HG03280 (cell line): ENCODE measurements around the gene LIFR.
"Not testable (repeated sequence)": the region's sequence is repeated elsewhere in the genome, so short reads cannot be mapped to it uniquely, and the experiment has no call there.

Source experiments
- ATAC-seq: cut with Tn5 transposase; IDR thresholded peaks from one replicate; pipeline ENCODE4 v1.9.1; 2021; ENCODE audit warnings: mild to moderate bottlenecking, moderate library complexity; ENCODE audit not compliant: unreplicated experiment

Gene LIFR

DNA sequence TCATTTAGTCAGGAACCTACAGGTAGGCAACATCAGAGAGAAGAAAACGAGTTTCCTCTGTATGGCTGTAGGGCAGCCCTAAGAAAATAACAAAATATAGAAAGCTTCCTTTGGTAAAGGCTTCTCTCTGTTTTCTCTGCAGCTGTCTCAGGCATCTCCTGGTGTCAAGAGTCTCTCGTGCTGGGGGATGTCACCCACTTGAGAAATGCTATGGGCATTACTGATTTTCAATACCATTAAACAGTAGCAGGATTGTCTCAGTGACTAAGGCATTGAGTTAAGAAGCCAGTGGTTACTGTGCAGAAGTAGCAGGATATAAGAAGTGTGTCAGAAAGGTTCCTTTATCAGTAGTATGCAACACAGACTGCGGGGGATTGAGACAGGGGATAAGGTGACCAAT, 32.4 kb downstream of the LIFR start:
- no peak for ATAC-seq

DNA sequence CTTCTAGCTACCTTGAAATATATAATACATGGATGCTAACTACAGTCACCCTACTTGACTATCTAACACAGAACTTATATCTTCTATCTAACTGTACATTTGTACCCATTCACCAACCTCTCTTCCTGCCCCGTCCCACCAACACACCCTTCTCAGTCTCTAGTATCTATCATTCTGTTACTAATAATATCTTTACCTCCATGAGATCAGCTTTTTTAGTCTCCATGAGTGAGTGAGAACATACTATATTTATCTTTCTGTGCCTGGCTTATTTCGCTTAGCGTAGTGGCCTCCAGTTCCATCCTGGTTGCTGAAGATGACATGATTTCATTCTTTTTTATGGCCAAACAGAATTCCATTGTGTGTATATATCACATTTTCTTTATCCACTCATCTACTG, 37.0 kb downstream of the LIFR start:
- no peak for ATAC-seq

DNA sequence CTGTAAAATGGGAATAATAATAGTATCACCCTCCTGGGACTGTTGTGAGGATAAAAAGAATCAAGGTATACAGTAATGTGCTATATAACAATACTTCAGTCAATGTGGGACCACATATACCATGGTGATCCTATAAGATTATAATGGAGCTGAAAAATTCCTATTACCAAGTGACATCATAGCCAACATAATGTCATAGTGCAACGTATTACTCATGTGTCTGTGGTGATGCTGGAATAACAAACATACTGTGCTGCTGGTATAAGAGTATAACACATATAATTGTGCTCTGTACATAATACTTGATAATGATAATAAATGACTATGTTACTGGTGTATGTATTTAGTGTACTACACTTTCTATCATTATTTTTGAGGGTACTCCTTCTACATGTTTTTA, 38.1 kb downstream of the LIFR start:
- ATAC-seq = no peak

DNA sequence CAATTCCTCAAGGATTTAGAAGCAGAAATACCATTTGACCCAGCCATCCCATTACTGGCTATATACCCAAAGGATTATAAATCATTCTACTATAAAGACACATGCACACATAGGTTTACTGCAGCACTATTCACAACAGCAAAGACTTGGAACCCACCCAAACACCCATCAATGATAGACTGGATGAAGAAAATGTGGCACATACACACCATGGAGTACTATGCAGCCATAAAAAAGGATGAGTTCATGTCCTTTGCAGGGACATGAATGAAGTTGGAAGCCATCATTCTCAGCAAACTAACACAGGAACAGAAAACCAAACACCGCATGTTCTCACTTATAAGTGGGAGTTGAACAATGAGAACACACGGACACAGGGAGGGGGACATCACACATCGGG, 39.8 kb downstream of the LIFR start:
- not testable (repeated sequence) for ATAC-seq

DNA sequence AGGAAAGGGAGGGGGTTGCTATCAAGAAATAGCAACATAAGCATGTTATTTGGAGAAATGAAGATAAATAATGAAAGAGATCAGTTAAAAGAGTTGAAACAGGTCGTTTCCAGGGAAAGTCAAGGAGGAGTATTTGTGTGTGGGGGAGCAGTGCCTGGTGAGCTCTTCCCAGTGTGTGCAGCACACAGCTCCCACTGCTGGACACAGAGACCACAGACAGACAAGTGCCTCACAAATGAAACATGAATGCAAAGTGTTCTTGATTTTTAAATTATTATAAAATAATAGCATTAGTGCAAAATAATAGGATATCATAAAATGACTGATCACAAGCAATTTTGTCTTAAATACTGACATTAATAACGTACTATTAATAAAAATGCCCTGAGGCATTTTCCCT, 40.8 kb downstream of the LIFR start:
- no peak for ATAC-seq

DNA sequence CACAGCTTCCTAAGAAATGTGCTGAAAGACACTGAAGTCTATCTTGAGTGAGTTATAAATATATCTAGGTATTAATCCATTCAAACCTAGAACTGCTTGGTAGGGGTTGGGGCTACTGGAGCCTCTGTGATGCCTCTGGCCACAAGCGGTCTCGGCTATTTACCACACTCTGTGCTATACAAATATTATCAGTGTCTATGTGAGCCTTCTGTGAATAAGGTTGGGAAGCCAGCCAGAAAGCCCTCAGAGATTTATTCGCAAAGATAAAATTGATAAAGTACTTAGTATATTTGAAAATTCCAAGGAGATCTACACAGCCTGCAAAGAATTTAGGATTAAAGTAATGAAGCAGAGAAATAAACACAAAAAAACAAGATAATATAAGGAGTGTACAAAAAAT, 41.4 kb downstream of the LIFR start:
- ATAC-seq = no peak

DNA sequence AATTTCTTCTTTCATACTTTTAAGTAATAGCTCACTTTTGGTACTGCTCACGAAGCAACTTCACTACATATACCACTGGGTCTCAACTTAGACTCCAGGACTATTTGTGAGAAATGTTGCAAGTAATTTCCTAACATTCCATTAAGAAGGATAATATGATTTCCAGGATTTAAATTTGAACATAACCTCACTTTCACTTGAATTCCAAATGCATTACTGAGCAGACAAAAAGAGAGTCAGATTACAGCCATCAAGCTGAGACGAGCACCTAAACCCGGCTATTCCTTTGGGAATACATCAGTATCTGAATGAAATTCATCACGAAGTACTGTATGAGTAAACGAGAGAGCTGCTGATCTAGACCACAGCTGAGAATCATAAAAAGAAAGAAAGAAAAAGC, 47.3 kb downstream of the LIFR start:
- ATAC-seq = no peak

DNA sequence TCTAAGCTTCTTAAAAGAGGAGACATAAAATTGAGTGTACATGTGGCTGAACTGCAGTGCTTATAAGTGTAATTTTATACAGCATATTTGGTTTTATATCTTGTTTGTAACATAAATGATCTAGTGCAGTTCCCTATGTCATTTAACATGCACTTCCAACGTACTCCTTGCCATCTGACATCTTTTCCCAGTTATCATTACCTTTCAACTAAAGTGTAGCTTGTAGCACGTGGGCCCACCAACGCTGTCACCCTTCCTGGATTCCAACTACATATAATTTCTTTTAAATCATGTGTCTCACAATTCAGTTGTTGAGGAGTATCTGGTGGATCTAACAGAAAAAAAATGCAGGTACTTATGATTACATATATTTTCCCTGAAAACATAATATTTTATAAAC, 50.1 kb downstream of the LIFR start:
- no peak for ATAC-seq

DNA sequence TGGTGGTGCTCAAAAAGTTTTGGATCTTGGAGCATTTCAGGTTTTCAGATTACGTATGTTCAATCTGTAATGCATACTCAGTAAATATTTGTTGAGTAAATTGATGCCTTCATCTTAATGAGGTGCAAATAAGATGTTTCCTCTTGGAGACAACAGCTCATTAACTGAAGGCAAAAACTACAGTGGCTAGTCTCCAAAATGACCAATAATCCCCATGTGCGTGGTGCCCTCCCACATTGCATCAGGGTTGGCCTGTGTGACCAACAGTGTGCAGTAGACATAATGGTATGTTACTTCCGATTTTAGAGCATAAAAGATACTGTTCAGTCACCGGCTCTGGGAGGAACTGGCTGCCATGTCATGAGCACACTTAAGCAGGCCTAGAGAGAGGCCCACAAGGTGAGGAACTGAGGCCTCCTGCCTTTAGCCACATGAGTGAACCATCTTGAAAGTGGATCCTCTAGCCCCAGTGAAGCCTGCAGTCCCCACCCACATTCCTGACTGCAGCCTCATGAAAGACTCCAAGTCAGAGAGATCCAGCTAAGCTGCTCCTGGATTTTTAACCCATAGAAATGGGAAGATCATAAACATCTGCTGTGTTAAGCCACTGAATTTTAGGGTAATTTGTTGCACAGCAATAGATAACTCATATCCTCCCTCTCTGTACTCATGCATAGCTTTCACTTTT, 55.7 kb downstream of the LIFR start:
- no peak for ATAC-seq

DNA sequence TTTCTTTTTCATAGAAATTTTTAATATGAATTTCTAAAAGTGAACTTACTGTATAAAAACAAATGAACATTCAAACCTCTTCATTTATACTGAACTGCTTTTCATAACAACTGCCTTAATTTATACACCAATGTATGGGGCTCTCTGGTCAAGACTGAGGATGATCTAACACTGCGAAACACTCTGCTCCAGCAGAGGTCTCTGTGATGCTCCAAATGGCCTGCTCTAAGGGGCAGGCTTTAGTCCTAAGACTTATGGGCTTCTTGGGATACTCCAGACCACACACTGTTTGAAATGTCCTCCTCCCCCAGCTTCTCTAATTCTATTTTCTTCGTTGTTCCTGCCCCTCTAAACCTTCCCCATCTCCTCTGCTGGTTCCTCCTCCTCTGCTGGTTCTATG, 58.5 kb downstream of the LIFR start:
- ATAC-seq = no peak

DNA sequence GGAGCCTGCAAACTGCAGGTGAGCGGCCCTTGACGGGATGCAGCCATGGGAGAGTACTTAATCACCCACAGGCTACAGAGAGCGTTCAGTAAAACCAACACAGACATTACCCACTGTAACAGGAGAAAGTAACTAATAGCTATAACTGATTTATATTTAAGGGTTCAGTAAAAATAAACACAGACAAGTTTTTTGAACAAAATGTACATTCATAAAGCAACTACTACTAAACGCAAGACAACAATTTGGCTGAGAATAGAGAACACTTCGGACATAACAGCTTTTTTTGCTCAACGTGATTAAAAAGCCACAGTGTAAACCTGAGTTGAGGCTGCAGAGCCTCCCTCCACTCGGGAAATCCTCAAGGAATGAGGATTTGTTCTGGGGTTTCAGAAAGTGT, 61.7 kb downstream of the LIFR start:
- ATAC-seq = no peak

DNA sequence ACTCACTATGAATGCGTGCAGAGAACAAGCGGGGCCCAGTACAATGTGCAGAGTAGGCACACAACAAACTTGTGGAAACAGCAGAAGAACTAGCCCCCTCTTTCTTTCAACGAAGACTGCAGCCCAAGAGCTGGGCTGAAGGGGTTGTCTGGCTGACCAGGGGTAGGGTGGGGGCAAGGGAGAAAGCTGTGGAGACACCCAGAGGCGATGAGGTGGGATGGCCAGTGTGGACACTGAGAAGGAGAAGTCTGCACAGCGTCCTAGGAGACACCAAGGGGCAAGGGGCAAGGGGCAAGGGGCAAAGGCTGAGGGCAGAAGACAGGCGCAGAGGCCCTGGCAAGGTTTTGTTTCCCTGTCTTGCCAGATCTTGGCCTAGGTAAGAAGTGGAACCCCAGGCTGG, 62.3 kb downstream of the LIFR start:
- no peak for ATAC-seq

DNA sequence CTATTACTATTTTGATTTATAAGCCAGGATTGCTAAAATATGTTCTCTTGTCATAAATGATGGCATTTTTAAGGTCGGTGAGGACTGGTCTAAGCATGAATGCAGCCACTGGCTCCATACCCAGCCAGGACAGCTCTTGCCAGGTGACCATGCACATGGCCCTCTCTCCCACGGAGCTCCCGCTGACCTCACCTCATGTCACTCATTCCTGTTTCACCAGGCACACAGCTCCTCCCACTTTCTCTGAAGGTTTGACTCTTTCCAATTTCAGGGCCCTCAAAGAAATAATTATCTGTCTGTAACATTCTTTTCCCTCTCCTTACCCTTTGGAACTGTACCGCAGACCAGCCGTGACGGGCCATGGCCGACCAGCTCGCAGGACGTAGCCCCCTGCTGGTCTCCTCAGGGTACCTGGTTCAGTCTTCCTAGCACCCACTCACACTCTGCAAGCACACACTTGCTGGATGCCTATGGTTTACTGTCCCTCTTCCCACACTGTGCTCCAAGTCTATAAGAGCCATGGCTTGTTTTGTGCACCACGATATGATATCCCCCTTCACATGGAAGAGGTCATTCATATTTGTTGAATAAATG, 72.5 kb downstream of the LIFR start:
- ATAC-seq = no peak

DNA sequence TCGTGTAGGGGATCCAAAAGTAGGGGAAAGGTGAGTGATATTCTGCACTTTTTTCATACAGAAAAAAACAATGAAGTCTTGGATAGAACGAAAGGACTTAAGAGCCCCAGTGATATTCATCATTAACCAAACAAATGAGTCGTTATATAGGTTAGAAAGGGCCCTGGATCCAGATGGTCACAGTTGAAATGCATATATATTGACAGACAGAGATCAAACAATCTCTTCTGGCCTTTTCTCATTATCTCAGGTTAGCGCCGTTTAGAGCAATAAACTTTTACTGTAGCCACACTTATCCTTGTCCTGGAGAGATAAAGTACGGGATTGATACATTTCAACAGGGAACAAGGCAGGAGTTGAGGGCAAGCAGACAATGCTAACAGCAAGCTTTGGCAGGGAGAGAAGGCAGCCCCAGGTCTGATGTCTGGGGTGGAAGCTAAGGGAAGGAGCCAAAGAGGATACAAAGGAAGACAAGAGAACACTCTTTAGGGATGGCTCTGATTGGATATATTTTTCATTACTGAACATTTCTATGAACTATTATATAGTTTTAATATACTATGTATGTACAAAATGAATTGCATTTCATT, 77.0 kb downstream of the LIFR start:
- no peak for ATAC-seq

DNA sequence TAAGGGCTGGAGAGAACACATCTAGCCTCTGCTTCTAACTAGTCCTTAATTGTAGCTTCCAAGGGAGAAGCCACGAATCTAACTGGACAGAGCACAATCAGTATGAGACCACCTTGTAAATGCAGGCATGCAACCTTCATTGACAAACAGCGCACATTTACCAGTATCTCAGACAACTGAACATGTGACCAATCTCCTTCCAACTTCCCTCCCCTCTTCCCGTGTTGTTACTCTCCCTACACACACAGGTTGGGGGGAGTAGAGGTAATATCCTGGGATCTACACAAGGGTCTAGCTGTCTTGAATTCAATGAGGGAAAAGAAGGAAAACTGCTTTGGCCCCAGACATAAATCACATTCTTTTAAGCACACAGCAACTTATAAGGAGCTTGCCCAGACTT, 77.6 kb downstream of the LIFR start:
- ATAC-seq = no peak

DNA sequence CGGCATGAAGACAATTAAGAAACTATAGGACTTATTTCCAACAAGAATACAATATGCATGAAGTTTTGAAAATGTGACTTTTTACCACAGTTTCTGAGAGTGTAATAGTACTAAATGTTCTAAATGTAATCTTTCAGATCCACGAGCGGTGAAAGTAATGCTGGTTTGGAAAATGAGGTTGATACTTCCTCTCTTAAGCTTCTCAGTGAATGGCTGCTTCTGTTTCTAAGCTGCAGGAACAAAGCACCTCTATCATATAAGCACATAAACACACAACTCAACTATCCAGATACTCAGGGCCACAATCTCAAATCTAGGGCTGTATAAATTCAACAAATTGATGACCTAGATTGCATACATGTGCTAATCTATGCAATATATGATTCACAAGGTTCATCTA, 78.3 kb downstream of the LIFR start:
- ATAC-seq = no peak

DNA sequence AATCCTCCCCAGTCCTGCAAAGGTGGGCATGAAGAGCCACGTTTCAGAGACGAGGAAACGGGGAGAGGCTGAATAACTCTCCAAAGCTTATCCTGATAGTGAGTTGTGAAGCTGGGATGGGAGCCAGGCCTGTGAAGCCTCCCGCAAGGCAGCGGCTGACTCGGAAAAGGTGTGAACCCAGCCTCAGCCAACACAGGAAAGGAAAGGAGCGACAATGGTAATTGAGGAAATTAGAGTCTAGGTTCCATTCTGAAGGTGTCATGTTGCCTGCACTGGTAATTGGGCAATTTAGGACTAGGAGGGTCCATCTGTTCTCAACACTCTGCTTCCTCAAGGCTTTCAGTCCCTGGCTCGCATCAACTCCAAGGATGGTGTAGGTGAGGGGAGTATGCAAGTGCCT, 83.4 kb downstream of the LIFR start:
- ATAC-seq = no peak

DNA sequence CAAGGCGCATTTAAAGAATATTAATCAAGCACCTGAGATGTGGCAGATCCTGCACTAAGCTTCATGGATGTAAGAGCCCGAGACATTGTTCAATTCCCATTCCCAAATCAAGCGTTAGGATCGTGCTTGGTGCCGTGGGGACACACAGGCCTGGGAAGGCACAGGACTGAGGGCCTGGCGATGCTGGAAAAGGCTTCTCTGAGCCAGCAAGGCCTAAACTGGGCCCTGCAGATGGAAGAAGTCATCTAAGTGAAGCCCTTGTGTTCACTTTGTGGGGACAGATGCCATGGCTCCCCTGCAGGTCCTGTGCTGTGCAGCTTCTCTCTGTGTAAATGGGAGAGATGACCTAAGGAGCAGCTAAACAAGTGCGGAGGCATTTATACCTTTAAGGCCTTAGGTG, 83.9 kb downstream of the LIFR start:
- no peak for ATAC-seq

DNA sequence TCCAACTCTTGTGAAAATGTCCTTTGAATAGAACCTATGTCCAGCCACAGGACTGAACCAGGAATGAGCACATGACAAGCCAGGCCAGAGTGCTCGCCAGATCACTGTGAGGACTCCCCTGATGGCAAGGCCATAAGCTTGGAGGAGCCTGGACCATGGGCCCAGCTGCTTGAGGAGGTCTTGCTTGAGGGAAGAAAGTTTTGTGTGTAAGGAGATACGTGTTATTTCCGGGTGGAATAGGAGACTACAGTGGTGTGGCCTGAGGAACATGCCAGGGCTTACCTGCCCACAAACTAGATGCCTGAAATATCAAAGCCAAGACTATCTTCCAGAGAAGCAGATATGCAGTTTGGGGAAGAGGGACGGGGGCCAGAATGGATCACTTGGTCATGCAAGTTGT, 84.7 kb downstream of the LIFR start:
- ATAC-seq = no peak

DNA sequence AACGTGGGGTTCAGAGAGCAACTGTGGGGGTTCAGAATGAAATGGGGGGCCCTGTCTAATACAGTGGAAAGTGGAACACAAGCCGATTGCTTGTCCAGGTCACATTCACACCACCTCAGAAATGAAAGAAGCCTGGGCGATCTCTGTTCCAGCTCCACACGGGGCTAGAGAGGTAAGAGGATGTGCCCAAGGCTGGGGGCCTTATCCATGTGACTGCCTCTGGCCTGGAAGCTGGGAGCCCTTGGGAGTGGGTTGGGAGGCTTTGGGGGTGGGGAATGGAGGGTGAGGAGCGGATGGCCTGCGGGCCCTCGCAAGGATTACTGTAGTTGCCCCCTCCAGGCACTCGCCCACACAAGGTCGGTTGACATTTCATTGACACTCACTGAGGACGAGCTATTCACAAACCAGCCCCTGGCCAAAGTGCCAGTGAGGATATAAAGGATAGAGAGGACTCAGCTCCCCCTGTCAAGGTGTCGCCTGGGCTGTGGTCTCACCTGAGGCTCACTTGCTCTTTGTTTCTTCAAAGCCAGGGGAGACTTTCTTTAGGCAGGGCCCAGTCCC, 86.7 kb downstream of the LIFR start:
- ATAC-seq = no peak

DNA sequence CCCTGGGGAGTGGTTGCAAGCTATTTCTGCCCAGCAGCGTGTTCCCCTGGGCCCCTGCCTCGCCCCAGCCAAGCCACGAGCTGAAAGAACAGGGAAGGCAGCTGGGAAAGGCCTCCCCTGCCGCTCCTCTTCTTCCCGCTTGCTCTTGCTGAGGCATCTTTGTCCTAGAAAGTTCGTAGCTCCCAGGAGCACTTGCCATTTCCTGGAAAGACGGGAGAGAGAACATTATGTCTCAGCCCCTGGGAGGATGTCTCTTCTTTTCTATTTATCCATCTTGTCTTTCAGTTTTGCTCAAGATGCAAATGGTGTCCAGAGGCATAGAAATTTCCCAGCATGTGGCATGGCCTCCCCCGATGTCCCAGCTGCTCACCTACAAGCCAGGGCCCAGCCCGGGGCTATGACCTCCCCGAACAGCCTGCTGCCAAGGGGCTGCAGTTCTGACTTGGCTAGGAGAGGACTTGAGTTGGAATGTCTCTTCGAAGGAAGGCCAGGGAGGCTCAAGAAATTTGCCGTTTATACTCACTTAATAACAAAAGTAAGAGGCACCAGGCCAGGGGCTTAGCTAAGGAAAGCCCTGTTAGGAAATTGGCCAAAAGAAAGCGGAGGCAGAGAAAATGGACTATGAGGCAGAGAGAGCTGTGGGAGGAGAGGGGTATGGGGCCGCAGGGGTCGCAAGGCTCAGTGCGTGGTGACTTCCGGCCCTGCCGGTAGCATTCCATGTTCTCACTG, 87.3 kb downstream of the LIFR start:
- no peak for ATAC-seq

DNA sequence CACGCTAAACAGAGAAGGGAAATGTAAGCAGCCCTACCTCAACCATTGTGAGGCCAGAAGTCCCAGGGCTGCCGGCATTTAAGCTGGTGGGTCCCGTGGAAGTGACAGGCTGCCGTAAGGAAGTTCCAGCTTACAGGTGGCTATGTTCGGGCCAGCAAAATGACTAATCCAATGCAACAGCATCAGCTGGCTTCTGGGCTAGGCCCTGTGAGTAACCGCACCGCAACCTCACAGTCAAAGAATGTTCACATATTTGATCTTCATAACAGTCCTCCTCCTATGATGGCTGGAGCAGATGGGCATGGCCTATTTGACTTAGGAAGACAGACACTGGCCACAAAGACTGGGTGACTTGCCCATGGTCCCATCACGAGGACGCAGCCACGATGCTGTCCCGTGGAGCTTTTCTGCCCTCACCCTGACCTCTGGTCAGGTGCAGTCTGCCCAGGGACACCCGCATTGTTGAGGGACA, 88.2 kb downstream of the LIFR start:
- ATAC-seq = no peak
